Spleen (tissue), 11 donors: ENCODE results near the gene SKI. TPM values are rescaled to one million over a fixed set of nuclear protein-coding genes. Genes with fewer than 3 reads are reported as not detected.

Source experiments
- DNase-seq: peaks from one replicate; pipeline ENCODE4 v3.0.0-alpha.2; 2020
- H3K27ac ChIP-seq, 8 donors: fragments of 200-600 bp; sonication (generic) in 7 of 8; 1 replicate in 4 of 8; 2 replicates in 4 of 8; pipeline versions ENCODE4 v1.5.0 to v1.8.0; 2016 to 2021; ENCODE audit warnings: inconsistent platforms in 4 of 8, mild to moderate bottlenecking in 4 of 8, moderate library complexity in 1 of 8
- H3K27me3 ChIP-seq, 7 donors: fragments of 200-600 bp; sonication (generic) in 6 of 7; replicated peaks in 1 of 7; 1 replicate in 4 of 7; 2 replicates in 3 of 7; pipeline versions ENCODE4 v1.5.0 to v1.8.0; 2016 to 2021; ENCODE audit warnings: inconsistent platforms in 3 of 7, mild to moderate bottlenecking in 1 of 7
- H3K36me3 ChIP-seq, 6 donors: fragments of 200-600 bp; sonication (generic) in 5 of 6; 1 replicate in 4 of 6; 2 replicates in 2 of 6; pipeline versions ENCODE4 v1.5.0 to v1.8.0; 2016 to 2021; ENCODE audit warnings: inconsistent platforms in 2 of 6
- H3K4me1 ChIP-seq, 6 donors: fragments of 200-600 bp; sonication (generic) in 5 of 6; 1 replicate in 3 of 6; 2 replicates in 3 of 6; pipeline versions ENCODE4 v1.5.0 to v1.8.0; 2016 to 2021; ENCODE audit warnings: inconsistent platforms in 3 of 6
- H3K4me3 ChIP-seq, 8 donors: fragments of 200-600 bp; sonication (generic) in 7 of 8; 1 replicate in 4 of 8; 2 replicates in 4 of 8; pipeline versions ENCODE4 v1.5.0 to v1.8.0; 2016 to 2021; ENCODE audit warnings: inconsistent platforms in 4 of 8, mild to moderate bottlenecking in 4 of 8, moderate library complexity in 2 of 8
- H3K9me3 ChIP-seq, 8 donors: fragments of 200-600 bp; sonication (generic) in 7 of 8; 1 replicate in 4 of 8; 2 replicates in 4 of 8; pipeline versions ENCODE4 v1.5.0 to v1.8.0; 2016 to 2021; ENCODE audit warnings: inconsistent platforms in 4 of 8
- POLR2A ChIP-seq, 3 donors: fragments of 450-650 bp; IDR thresholded peaks; one replicate each; pipeline ENCODE4 v1.5.1; 2017; ENCODE audit warnings: antibody characterized with exemption in 3 of 3, mild to moderate bottlenecking in 1 of 3
- POLR2AphosphoS5 ChIP-seq, 3 donors: sonication (generic); formaldehyde crosslinking; IDR thresholded peaks; one replicate each; pipeline ENCODE4 v1.5.1; 2017; ENCODE audit warnings: antibody characterized with exemption in 3 of 3
- WGBS, 5 donors: extraction: QIAGEN DNeasy Blood & Tissue Kit in 3 of 5; methylation state at CpG; one replicate each; pipeline versions ENCODE4 v1.1.5 to v1.1.7; 2013 to 2018; 5-methylcytosine and 5-hydroxymethylcytosine counted together
- intact Hi-C: fragments of 100-400 bp; cut with DNase I; formaldehyde crosslinking; loops from one replicate; pipeline ENCODE4 v1.15.0; 2023; ENCODE audit warnings: low total_unique reads
- polyA plus RNA-seq, 3 donors: library from polyadenylated mRNA; stranded (reverse); fragments of 200-250 nt; gene quantifications; one replicate each; pipeline ENCODE4 v1.2.1, GENCODE V29; 2013
- total RNA-seq, 7 donors: library from RNA; depleted of rRNA in 3 of 7; stranded (reverse); fragments of >200 nt in 3 of 7; fragmentation: NEBNext Ultra II Directional in 4 of 7; extraction: Animal tissue kit (Norgen Biotek cat#: 25700) in 4 of 7; gene quantifications; one replicate each; pipeline versions ENCODE4 v1.1.0 to v1.2.1, GENCODE V29; 2016 to 2021
- TF ChIP-seq, protein P1 (sequence below), 11 experiments: fragments of 200-600 bp in 7 of 11; fragments of 450-650 bp in 4 of 11; sonication (generic) in 4 of 11; IDR thresholded peaks in 8 of 11; conservative IDR thresholded peaks in 3 of 11; 1 replicate in 7 of 11; 2 replicates in 4 of 11; pipeline versions ENCODE4 v1.4.0 to v1.8.0; 2016 to 2021; ENCODE audit warnings: antibody characterized with exemption in 11 of 11, inconsistent platforms in 4 of 11, mild to moderate bottlenecking in 1 of 11
- donor health status: healthy with polysubstance abuse.
- donor health status: DM: no; HTN: no; CAD: no; lungs with moderate emphysema.
- donor health status: DM: no; HTN: no; CAD: no.
- donor health status: Bipolar disorder and iron deficiency.
- donor health status: healthy.
- donor health status: DM: no; HTN: no; CAD: no.
- donor health status: DM: yes; HTN: yes; CAD: no.

The SKI gene
- total and polyA plus RNA-seq, 10 donors = 4.4 to 100.0 (median 54.3) TPM

DNA sequence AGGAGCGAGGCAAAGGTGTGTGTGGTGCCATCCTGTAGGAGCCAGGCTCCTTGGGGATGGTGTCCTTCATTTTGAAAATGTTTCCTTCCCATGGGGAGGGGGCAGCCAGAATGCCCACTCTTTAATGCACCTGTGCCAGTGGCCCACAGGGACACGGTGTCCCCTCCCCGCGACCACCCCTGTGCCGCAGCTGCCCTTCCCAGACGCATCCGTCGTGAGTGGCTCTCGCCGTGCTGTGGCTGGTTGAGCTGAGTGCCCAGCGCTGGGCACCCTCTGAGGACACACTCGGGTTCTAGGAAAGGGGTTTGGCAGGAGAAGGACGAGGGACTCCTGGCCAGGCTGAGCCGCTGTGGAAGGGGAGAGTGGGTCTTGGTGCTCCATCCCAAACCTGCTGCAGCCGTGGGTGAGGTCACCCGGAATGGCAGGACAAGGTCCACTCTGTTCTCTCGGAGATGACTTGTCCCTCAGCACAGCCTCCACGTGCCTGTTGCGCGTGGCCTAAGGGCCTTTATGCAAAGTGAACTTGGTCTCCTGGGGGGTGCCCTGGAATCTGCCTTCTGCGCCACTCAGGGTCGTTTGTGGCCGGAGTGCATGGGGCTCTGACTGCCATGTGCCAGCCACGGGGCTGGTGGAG is 74.3 kb downstream of the SKI start:
- no peak overlapping the region for H3K4me3 ChIP-seq
- H3K4me1 ChIP-seq = peaks cover 39 to 78% (median 64%) of the 10 kb centered on the region in 6 donors
- H3K9me3 ChIP-seq = no peaks in the 10 kb centered on the region
- intact Hi-C loops = no loop called here
- TF ChIP-seq POLR2AphosphoS5 (IDR thresholded peaks at IDR 0.05) (no peak), POLR2A (IDR thresholded peaks at IDR 0.05) (no peak)
- TF ChIP-seq, protein P1, sequence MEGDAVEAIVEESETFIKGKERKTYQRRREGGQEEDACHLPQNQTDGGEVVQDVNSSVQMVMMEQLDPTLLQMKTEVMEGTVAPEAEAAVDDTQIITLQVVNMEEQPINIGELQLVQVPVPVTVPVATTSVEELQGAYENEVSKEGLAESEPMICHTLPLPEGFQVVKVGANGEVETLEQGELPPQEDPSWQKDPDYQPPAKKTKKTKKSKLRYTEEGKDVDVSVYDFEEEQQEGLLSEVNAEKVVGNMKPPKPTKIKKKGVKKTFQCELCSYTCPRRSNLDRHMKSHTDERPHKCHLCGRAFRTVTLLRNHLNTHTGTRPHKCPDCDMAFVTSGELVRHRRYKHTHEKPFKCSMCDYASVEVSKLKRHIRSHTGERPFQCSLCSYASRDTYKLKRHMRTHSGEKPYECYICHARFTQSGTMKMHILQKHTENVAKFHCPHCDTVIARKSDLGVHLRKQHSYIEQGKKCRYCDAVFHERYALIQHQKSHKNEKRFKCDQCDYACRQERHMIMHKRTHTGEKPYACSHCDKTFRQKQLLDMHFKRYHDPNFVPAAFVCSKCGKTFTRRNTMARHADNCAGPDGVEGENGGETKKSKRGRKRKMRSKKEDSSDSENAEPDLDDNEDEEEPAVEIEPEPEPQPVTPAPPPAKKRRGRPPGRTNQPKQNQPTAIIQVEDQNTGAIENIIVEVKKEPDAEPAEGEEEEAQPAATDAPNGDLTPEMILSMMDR (IDR thresholded peaks at IDR 0.05 in 8 of 11, conservative IDR thresholded peaks at IDR 0.05 in 3 of 11) = no peak
- 81 to 91% (median 86%) methylated on average over 13 to 24 of the region's 24 CpGs for WGBS, 5 donors
- H3K27me3 ChIP-seq = peaks cover 0 to 11% (median 0%) of the 10 kb centered on the region in 7 donors
- no peak for DNase-seq
- H3K36me3 ChIP-seq = peaks cover 3 to 57% (median 47%) of the 10 kb centered on the region in 6 donors
- H3K27ac ChIP-seq = peak overlapping the region in 6 of 8 donors; percentile 85 to 98 (median 96)

DNA sequence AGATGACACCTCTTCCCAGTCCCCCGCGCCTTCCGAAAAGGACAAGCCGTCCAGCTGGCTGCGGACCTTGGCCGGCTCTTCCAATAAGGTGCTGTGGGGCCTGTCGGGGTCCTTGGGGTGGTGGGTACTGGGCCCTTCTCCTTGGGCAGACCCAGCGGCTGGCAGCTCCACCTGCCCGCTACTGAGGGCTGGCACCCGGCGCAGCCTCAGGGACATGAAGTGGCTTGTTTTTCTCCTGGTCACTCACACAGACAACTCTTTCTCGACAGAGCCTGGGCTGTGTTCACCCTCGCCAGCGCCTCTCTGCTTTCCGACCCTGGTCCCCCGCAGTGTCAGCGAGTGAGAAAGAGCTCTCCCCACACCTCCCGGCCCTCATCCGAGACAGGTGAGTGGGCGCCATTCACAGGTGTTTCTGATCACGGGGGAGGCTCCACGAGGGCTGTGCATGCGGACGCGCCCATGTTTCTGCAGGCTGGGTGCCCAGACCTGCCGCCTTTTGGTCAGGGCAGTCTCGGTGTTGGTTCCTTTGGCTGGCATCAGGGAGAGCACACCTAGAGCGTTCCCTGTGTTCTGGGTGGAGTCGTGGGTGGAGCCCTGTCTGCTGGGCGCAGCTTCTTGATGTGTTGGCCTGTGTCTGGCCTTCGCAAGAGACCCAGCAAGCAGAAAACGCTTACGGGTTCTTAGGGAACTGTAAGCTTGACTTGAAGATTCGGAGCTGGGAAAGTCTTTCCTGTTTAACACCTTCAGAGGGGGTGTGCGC is 75.1 kb downstream of the SKI start:
- peaks cover 39 to 70% (median 56%) of the 10 kb centered on the region in 6 donors for H3K4me1 ChIP-seq
- intact Hi-C loops = no loop called here
- DNase-seq = no peak
- no peaks in the 10 kb centered on the region for H3K9me3 ChIP-seq
- H3K4me3 ChIP-seq = no peak overlapping the region
- 89 to 95% (median 94%) methylated on average over 22 to 35 of the region's 35 CpGs for WGBS, 5 donors
- TF ChIP-seq, protein P1 (IDR thresholded peaks at IDR 0.05 in 8 of 11, conservative IDR thresholded peaks at IDR 0.05 in 3 of 11) = no peak
- TF ChIP-seq POLR2A (IDR thresholded peaks at IDR 0.05) = no peak
- TF ChIP-seq POLR2AphosphoS5 (IDR thresholded peaks at IDR 0.05) = peak in 1 of 3 donors; percentile 14
- H3K27ac ChIP-seq = peak overlapping the region in 4 of 8 donors; percentile 20 to 96 (median 96)
- peaks cover 0 to 11% (median 0%) of the 10 kb centered on the region in 7 donors for H3K27me3 ChIP-seq
- H3K36me3 ChIP-seq = peaks cover 3 to 57% (median 55%) of the 10 kb centered on the region in 6 donors

DNA sequence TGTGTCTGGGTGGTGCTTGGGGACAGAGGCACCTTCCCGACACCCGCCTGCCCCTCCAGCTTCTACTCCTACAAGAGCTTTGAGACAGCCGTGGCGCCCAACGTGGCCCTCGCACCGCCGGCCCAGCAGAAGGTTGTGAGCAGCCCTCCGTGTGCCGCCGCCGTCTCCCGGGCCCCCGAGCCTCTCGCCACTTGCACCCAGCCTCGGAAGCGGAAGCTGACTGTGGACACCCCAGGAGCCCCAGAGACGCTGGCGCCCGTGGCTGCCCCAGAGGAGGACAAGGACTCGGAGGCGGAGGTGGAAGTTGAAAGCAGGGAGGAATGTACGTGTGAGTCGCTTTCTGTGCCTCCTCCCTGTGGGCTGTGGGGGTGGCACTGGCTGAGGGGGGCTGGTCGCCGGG is 75.7 kb downstream of the SKI start:
- intact Hi-C loops = no loop called here
- 90 to 95% (median 93%) methylated on average over 25 to 26 of the region's 26 CpGs for WGBS, 5 donors
- H3K27me3 ChIP-seq = peaks cover 0 to 11% (median 0%) of the 10 kb centered on the region in 7 donors
- peaks cover 36 to 65% (median 50%) of the 10 kb centered on the region in 6 donors for H3K4me1 ChIP-seq
- H3K36me3 ChIP-seq = peaks cover 3 to 63% (median 60%) of the 10 kb centered on the region in 6 donors
- H3K4me3 ChIP-seq = no peak overlapping the region
- no peak overlapping the region for H3K27ac ChIP-seq
- H3K9me3 ChIP-seq = no peaks in the 10 kb centered on the region
- no peak for DNase-seq
- no peak for TF ChIP-seq POLR2A (IDR thresholded peaks at IDR 0.05)
- no peak for TF ChIP-seq POLR2AphosphoS5 (IDR thresholded peaks at IDR 0.05)
- TF ChIP-seq, protein P1 (IDR thresholded peaks at IDR 0.05 in 8 of 11, conservative IDR thresholded peaks at IDR 0.05 in 3 of 11) = no peak

DNA sequence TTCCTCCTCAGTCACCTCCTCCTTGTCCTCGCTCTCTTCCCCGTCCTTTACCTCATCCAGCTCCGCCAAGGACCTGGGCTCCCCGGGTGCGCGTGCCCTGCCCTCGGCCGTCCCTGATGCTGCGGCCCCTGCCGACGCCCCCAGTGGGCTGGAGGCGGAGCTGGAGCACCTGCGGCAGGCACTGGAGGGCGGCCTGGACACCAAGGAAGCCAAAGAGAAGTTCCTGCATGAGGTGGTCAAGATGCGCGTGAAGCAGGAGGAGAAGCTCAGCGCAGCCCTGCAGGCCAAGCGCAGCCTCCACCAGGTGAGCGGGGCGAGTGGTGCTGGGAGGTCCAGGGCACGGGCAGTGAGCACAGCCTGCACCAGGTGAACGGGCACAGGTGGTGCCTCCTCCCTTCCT is 76.2 kb downstream of the SKI start:
- intact Hi-C loops = no loop called here
- peaks cover 30 to 63% (median 45%) of the 10 kb centered on the region in 6 donors for H3K4me1 ChIP-seq
- peak overlapping the region in 1 of 8 donors; percentile 22 for H3K27ac ChIP-seq
- no peak overlapping the region for H3K4me3 ChIP-seq
- H3K9me3 ChIP-seq = no peaks in the 10 kb centered on the region
- DNase-seq = no peak
- peaks cover 3 to 67% (median 64%) of the 10 kb centered on the region in 6 donors for H3K36me3 ChIP-seq
- TF ChIP-seq, protein P1 (IDR thresholded peaks at IDR 0.05 in 8 of 11, conservative IDR thresholded peaks at IDR 0.05 in 3 of 11) = no peak
- TF ChIP-seq POLR2A (IDR thresholded peaks at IDR 0.05) (no peak), POLR2AphosphoS5 (IDR thresholded peaks at IDR 0.05) (peak in 1 of 3 donors; percentile 44)
- H3K27me3 ChIP-seq = peaks cover 0 to 11% (median 0%) of the 10 kb centered on the region in 7 donors
- WGBS, 5 donors = 91 to 97% (median 95%) methylated on average over 22 of the region's 22 CpGs
